Retinal pigment epithelial cell (primary cell): ENCODE data around the gene PRMT7.
"Not testable (repeated sequence)": the region's sequence is repeated elsewhere in the genome, so short reads cannot be mapped to it uniquely, and the experiment has no call there.

Experiments
- DNase-seq: peaks from one replicate; pipeline ENCODE4 v3.0.0-alpha.2; 2010; ENCODE audit warnings: low read depth
- H3K4me3 ChIP-seq: 2 replicates; pipeline ENCODE4 v1.5.1; 2011; ENCODE audit warnings: mild to moderate bottlenecking, low read length, control low read depth, moderate library complexity
- CTCF ChIP-seq: conservative IDR thresholded peaks from 2 replicates; pipeline ENCODE4 v1.5.1; 2011; ENCODE audit warnings: low read depth, low read length, control low read depth, inconsistent platforms

The PRMT7 gene

GRCh38 chr16:68284847-68285246 lies 26.0 kb upstream of the PRMT7 start:
- no peak overlapping the region for H3K4me3 ChIP-seq
- no peak for TF ChIP-seq CTCF
- DNase-seq, result no peak

DNA sequence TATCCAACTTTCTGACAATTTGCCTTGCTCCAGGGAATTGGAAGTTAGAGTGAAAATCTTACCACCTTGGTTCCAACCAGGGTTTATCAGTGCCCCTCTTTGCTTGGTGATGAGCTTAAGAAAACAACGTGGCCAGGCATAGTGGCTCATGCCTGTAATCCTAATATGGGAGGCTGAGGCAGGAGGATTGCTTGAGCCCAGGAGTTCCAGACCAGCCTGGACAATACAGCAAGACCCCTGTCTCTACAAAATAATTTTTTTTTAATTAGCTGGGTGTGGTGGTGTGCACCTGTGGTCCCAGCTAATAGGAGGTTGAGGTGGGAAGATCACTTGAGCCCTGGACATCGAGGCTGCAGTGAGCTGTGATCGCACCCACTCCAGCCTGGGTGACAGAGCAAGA lies 25.1 kb upstream of the PRMT7 start:
- no peak overlapping the region for H3K4me3 ChIP-seq
- no peak for DNase-seq
- TF ChIP-seq CTCF, result no peak

DNA sequence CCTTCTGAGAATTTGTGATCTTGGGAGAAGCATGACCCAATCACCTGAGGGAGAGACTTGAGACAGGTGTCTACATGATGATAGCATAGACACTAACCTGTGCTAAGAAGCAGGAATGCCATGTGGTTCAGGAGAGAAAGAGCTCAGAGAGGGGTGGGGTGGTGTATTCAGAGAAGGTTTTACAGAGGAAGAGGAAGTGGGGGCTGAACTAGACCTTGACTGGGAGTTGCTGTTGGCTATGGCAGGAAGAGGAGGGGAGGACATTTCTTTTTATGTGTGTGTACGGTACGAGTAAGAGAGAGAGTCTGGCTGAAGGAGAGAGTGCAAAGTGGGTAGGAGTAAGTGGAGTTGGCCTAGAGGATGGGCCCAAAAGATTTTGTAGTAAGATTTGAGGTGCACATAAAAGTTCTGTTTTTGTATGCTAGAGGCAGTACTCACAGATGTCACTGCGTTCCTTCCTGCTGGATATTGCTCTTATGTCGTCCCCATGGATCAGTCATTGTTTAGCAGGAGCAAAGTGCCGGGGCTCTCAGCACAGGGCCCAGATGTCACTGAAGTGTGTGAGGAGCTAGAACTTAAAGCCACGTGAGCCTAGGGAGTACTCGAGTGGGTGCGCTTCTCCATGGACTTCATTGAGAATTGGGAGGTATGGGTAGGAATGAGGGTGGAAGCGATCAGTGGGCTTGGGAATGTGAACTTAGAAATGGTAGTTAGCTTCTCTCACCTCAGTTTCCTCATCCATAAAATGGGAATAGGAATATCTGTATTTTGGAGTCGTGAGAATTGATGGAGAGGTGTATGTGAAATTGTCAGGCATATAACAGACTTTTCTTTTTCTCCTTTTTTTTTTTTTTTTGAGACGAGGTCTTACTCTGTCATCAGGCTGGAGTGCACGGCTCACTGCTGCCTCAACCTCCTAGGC lies 24.4 kb upstream of the PRMT7 start:
- no peak overlapping the region for H3K4me3 ChIP-seq
- TF ChIP-seq CTCF, result no peak
- DNase-seq, result no peak

GRCh38 chr16:68287276-68288251 lies 23.3 kb upstream of the PRMT7 start:
- no peak for TF ChIP-seq CTCF
- H3K4me3 ChIP-seq, result no peak overlapping the region
- no peak for DNase-seq

DNA sequence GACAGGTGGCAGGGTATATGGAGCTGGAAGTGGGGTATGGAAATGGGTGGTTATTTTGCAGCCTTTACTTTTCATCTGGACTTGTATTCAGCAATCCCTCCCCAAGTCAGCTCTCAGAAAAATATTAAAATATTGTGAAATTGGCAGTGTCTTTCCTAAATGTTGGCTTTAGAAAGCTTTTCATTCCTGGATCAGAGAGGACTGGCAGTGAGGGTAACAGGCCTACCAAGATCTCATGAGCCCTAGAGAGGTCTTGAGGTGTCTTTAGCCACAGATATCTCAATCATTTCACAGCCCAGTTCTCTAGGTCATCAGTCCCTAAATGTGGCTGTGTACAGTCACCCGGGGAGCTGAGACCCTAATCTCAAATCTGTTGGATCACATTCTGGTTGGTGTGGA lies 22.6 kb upstream of the PRMT7 start:
- no peak for DNase-seq
- no peak overlapping the region for H3K4me3 ChIP-seq
- TF ChIP-seq CTCF, result no peak

GRCh38 chr16:68288796-68289195 lies 22.0 kb upstream of the PRMT7 start:
- not testable (repeated sequence) for DNase-seq, H3K4me3 ChIP-seq

DNA sequence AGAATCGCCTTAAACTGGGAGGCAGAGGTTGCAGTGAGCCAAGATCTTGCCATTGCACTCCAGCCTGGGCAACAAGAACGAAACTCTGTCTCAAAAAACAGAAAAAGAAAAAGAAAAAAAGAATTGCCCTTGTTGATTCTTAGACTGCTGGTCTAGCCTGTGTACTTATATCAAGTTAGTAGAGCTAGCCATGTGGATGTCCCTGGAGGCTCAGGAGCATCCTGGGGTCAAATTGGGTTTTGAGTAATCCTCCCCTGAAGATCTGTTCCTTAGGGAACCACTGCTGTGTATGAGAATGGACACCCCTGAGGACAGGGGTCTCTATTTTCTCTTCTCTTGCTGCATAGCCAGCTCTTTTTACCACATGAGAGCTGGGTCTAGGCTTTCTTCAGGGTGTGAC lies 21.6 kb upstream of the PRMT7 start:
- no peak overlapping the region for H3K4me3 ChIP-seq
- DNase-seq, result no peak
- no peak for TF ChIP-seq CTCF
